Measurements from ENCODE around the gene ANXA6.

The ANXA6 gene

GRCh38 chr5:151100681-151101080, 56.9 kb downstream of the ANXA6 start:
- CTCF ChIA-PET, result interaction anchor here (2.0 to 8.5 kb wide), 4 partner anchors 10 to 49 kb away, joined by 8 to 92 read pairs (median 16); no protein-coding TSS in a partner anchor
- DNase-seq (ENCODE audit: extremely low spot score), result no peak

GRCh38 chr5:151098768-151099121, 58.8 kb downstream of the ANXA6 start:
- ChIA-PET POLR2A (interaction anchor here (1.2 to 2.4 kb wide), 5 partner anchors 9 to 43 kb away, joined by 3 to 7 read pairs (median 5); no protein-coding TSS in a partner anchor), CTCF (interaction anchor here (0.9 to 8.5 kb wide), 16 partner anchors 8 to 96 kb away, joined by 3 to 92 read pairs (median 6); no protein-coding TSS in a partner anchor)
- TF ChIP-seq CTCF (IDR thresholded peaks at IDR 0.05; ENCODE audit: control extremely low read depth, extremely low read depth, low read depth, missing control alignments), result no peak
- no peak for DNase-seq (ENCODE audit: extremely low spot score)

More at GRCh38 chr5:151100681-151101080, 56.9 kb downstream of the ANXA6 start:
- no peak for TF ChIP-seq CTCF (IDR thresholded peaks at IDR 0.05; ENCODE audit: control extremely low read depth, extremely low read depth, low read depth, missing control alignments)
- POLR2A ChIA-PET, result interaction anchor here (1.2 kb wide), 1 partner anchor 10 kb away, joined by 3 read pairs; no protein-coding TSS in a partner anchor

- no peak for TF ChIP-seq CTCF (IDR thresholded peaks at IDR 0.05; ENCODE audit: control extremely low read depth, extremely low read depth, low read depth, missing control alignments)
- CTCF ChIA-PET, result interaction anchor here (0.6 to 8.5 kb wide), 19 partner anchors 8 to 96 kb away, joined by 3 to 92 read pairs (median 6); no protein-coding TSS in a partner anchor
- DNase-seq (ENCODE audit: extremely low spot score), result peak; percentile 80
- POLR2A ChIA-PET, result interaction anchor here (1.2 to 2.4 kb wide), 5 partner anchors 9 to 44 kb away, joined by 3 to 7 read pairs (median 5); no protein-coding TSS in a partner anchor
These were observed 59.5 kb downstream of the ANXA6 start for GRCh38 chr5:151097820-151098767.

- CTCF ChIA-PET, result interaction anchor here (1.1 to 8.5 kb wide), 5 partner anchors 9 to 68 kb away, joined by 3 to 92 read pairs (median 13); no protein-coding TSS in a partner anchor
- no peak for TF ChIP-seq CTCF (IDR thresholded peaks at IDR 0.05; ENCODE audit: control extremely low read depth, extremely low read depth, low read depth, missing control alignments)
- POLR2A ChIA-PET, result interaction anchor here (1.1 to 2.4 kb wide), 3 partner anchors 10 to 13 kb away, joined by 3 to 7 read pairs (median 5); no protein-coding TSS in a partner anchor
- DNase-seq (ENCODE audit: extremely low spot score), result no peak
These were observed 60.5 kb downstream of the ANXA6 start for GRCh38 chr5:151097061-151097460.

GRCh38 chr5:151096001-151096373, 61.6 kb downstream of the ANXA6 start:
- ChIA-PET CTCF (interaction anchor here (0.8 to 8.5 kb wide), 9 partner anchors 9 to 69 kb away, joined by 3 to 92 read pairs (median 6); no protein-coding TSS in a partner anchor), POLR2A (interaction anchor here (1.1 kb wide), 1 partner anchor 9 kb away, joined by 3 read pairs; no protein-coding TSS in a partner anchor)
- no peak for TF ChIP-seq CTCF (IDR thresholded peaks at IDR 0.05; ENCODE audit: control extremely low read depth, extremely low read depth, low read depth, missing control alignments)
- no peak for DNase-seq (ENCODE audit: extremely low spot score)

GRCh38 chr5:151095341-151096000, 62.1 kb downstream of the ANXA6 start:
- POLR2A ChIA-PET, result no interaction called here
- no peak for TF ChIP-seq CTCF (IDR thresholded peaks at IDR 0.05; ENCODE audit: control extremely low read depth, extremely low read depth, low read depth, missing control alignments)
- no peak for DNase-seq (ENCODE audit: extremely low spot score)
- CTCF ChIA-PET, result interaction anchor here (1.0 to 8.5 kb wide), 8 partner anchors 9 to 69 kb away, joined by 3 to 92 read pairs (median 6); no protein-coding TSS in a partner anchor
